Activated T-helper 9 cell treated with anti-CD3 and anti-CD28 coated beads, Interleukin-2, amount 50 U/mL, for 16 hours (primary cell): ENCODE data around the gene DHCR7.
"Not testable (repeated sequence)": the region's sequence is repeated elsewhere in the genome, so short reads cannot be mapped to it uniquely, and the experiment has no call there.

Experiments used
- DNase-seq: peaks from one replicate; pipeline ENCODE4 v3.0.0-alpha.2; 2020; ENCODE audit warnings: low read depth

DHCR7 gene

DNA sequence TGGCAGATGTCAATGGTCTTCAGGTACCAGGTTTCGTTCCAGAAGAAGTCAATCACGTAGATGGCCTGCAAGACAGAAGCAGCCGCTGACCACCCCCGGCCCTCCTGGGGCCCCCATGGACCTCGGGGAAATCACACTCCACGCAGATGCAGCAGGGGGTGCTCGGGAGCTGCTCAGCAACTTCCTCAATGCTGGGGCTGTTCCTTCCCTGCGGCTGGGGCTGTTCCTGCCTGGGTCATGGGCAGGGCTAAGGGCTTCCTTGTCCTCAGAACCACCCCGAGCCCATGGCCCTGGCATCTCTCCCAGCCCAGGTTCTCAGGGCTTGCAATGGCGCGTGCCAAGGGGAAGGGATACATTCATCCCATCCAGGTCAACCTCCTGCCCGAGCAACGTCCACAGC lies 10.3 kb downstream of the DHCR7 start:
- DNase-seq, result no peak

- no peak for DNase-seq
Measured at GRCh38 chr11:71437399-71437798, 10.8 kb downstream of the DHCR7 start.

DNA sequence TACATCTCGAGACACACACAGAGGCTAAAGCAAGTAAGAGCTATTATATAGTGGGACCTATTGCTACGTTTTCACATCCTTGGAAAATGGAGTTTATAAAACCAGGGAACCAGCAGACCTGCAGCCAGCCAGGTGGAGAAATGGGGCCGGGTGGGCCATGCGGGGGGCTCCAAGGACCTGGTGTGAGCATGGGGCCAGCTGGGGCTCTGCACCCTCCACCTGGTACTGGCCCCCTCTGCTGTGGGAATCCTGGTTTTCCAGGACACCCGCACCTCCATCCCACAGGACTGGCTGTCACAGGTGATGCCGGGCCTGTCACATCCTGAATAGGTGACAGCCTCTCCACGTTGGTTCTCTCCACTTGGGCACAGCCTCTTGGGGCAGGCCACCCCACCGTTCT lies 11.3 kb downstream of the DHCR7 start:
- DNase-seq, result no peak

DNA sequence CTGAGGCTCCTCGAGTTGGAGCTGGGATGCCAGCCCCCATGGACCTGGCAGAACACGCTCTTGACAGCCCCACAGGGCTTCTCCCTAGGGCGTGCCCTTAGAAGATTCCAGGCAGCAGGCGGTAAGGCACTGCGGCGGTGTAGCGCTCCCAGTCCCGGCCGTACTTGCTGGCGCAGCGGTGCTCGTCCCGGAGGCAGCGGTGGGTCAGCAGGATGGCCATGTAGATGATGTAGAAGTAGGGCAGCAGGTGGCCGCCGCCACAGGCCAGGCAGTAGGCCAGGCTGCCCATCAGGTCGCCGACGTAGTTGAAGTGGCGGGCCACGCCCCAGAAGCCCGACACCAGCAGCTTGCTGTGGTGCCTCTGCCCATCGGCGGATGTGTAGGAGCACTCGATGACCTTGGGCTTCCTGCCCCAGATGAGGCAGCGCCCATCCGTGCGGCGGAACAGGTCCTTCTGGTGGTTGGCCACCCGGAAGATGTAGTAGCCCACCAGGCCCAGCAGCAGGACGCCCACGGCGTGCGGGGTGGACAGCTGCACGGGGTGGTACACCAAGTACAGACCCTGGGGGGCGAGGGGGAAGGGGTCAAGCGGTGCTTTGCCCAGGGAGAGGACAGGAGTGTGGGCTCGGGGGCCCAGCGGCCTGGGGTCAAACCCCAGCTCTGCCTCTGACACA lies 12.8 kb downstream of the DHCR7 start:
- DNase-seq, result no peak

DNA sequence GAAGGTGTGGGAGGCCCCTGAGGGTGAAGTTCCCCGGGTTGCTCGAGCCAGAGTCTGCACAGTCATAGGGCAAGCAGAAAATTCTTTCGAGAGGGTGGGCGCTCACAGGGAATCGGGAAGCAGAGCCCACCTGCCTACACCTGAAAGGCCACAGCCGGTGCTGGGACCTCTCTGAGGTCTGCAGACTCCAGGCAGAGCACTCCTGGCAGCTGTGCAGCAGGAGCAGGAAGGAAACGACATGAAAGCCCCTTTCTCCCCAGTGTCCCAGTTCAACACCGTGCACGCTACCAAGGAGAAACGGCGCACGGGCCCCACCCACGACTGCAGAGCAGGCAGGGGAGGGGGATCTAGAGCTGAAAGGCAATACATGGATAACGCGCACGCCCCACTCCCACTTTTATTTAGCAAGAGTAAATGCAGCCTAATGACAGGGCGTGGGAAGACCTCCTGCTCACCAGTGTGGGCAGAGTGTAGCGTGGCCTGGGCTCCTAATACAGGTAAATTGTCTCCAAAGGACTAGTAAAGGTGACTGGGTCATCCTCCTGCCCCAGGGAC lies 13.5 kb downstream of the DHCR7 start:
- DNase-seq, result no peak

DNA sequence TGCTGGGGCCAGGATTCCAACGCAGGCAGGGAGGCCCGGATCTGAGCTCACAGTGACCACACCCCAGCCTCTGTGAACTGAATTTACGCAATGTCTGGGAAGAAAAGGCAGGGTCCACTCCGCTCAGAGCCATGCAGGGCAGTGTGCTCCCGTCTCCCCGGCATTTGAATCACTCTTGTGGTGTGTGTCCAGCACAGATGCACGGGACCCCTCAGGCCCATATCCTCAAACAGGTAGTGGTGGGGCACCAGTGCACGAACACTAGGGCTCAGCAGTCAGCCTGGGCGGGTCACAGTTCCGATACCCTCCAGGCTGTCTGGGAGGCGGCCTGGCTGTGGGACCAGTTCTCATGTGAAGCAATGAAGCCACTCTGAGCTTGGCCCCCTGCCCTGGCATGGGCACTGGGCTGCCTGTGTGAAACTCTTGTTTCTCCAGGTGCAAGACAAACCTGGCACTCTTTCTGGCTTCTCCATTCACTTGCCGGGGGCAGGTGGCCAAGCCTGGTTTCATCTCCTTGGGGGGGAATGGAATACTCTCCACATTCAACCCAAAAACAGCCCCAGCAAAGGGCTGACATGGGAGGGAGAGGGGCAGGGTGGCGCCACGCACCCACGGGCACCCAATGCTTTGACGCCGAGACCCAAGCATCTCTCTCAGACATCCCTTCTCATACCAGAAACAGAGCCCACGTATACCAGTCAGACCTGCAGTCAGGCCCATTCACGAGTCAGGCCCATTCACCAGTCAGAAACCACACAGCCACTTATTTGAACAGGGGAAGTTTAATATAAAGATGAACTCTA lies 14.3 kb downstream of the DHCR7 start:
- DNase-seq, result no peak

DNA sequence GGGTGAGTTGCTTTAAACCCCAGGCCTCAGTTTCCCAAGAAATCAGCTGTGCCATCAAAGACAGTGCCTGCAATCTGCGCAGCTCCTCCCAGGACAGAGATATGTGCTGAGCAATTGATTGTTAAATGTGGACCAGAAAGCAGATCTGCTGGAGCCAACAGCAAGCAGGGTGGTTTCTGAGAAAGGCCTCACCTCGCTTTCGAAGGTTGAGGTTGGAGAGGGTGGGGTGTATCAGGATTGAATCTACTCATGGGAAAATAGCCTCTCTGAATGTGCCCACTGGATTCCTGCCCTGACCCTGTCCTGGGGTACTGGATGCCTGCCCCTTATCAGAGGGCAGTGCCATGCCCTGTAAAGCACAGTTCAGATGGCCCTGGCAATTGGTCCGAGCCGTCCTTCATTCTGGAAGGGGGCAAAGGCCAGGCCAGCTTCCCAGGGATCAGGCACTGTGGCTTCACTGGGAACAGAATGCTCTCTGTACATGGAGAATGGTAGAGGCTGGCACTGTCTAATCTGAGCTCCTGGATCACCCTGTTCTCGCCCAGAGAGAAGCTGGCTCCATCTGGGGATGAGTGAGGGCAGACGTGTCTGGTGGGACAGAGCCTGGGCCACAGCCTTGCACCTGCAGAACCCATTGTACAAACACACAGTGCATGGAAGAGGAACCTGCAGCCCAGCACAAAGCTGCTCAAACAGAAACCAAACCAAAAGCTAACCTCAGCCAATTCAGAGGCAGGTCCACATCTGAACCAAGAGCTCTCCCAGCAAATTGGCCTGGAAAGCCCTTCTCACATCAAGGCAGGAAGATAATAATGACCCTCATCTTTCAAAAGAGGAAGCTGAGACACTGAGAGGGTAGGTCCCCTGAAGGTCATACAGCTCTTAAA lies 15.2 kb downstream of the DHCR7 start:
- no peak for DNase-seq

- DNase-seq, result no peak
Measured at GRCh38 chr11:71431271-71431670, 16.9 kb downstream of the DHCR7 start.

- no peak for DNase-seq
Measured at GRCh38 chr11:71430166-71430565, 18.0 kb downstream of the DHCR7 start.

- DNase-seq, result no peak
Measured at GRCh38 chr11:71429701-71430100, 18.5 kb downstream of the DHCR7 start.

DNA sequence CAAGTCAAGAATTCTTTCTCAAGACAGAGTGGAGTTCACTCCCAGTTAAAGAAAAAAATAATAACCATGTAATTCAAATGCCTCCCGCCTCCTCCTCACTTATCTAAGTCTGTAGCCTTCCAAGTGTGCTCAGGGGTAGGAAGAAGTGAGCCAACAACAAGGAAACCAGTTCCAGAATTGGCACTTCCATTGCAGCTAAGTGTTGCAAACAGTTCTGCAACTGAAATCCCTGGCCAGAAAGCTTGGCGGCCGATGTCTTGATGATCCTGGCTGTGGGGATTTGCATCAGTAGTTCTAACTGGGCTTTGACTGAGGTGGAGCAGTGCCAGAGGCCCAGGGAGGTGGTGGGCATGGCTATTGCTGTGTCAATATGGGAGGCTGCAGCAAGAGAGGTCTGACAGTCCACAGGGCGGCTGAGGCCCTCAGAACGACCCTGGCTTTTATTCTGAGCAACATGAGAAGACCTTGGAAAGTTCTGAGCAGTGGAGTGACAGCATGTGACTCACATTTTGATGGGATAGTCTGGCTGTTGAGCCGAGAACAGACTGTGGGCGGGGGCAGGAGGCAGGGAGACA lies 19.2 kb downstream of the DHCR7 start:
- DNase-seq, result no peak

- no peak for DNase-seq
Measured at GRCh38 chr11:71426413-71426812, 21.8 kb downstream of the DHCR7 start.

DNA sequence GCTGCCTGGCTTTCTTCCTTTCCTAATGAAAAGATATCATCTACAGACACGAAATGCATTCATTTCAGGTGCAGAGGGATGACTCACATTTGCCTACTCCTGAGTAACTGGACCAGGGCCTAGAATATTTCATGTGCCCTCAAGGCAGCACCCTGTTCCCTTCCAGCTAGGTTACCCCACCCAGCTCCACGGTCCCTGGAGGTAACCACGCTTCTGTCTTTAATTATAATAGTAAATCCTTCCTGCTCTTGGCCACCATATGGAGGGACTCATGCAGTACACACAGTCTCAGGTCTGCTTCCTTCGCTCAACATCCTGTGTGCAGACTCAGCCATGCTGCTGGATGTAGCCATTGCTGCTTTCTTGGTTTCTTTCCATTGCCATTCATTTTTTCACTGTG lies 22.3 kb downstream of the DHCR7 start:
- DNase-seq, result no peak

- no peak for DNase-seq
Measured at GRCh38 chr11:71425409-71425808, 22.8 kb downstream of the DHCR7 start.

- no peak for DNase-seq
Measured at GRCh38 chr11:71423181-71423790, 24.9 kb downstream of the DHCR7 start.

GRCh38 chr11:71422318-71422717 lies 25.9 kb downstream of the DHCR7 start:
- not testable (repeated sequence) for DNase-seq

DNA sequence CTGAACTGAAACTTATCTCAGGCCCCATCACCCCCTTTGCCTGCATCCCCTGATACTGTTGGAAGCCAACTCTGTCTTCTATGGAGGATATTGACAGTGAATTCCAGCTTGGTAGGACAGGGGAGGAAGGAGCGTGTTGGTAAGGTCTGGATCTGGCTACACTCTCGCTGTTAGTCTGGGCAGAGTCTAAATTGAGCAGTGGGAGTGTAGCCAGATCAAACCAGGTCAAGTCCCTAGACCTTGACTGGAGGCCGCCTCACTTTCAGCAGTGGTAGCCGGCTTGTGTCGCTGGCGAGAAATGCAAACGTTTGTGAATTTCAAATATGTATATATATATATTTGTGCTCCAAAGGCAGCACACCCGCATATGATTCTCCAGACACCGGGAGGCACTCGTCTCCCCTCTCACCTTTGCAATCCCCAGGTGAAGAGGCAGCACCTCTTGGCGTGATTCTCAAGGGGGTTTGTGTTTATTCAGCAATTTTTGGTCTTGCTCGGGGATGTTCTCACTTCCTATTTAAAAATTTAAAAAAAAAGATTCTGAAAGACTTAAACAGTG lies 26.7 kb downstream of the DHCR7 start:
- DNase-seq, result no peak

GRCh38 chr11:71420455-71421241 lies 27.5 kb downstream of the DHCR7 start:
- no peak for DNase-seq

GRCh38 chr11:71418643-71419042 lies 29.6 kb downstream of the DHCR7 start:
- DNase-seq, result no peak

DNA sequence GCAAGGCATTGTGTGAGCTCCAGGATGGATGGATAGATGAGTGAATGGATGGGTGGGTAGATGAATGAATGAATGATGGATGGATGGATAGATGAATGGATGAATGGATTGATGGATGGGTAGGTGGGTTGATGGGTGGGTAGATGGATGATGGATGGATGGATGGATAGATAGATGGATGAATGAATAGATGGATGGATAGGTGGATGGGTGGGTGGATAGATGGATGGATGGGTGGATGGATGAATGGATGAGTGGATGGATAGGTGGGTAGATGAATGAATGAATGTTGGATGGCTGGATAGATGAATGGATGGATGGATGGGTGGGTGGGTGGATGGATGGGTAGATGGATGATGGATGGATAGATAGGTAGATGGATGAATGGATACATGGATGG lies 33.5 kb downstream of the DHCR7 start:
- DNase-seq, result no peak
